GM12878 (cell line): ENCODE data around the gene SLC35A2. TPM values are rescaled to one million over a fixed set of nuclear protein-coding genes. Genes with fewer than 3 reads are reported as not detected.

Experiments
- ATAC-seq: fragments of 200-7000 bp; cut with Tn5 transposase; 3 replicates; pipeline ENCODE4 v1.9.1; 2020; ENCODE audit warnings: mild to moderate bottlenecking, moderate library complexity
- BruUV-seq: library from RNA; stranded (reverse); fragments of 400-500 nt; replicated peaks from 2 replicates; lab custom pipeline; 2021; lab: Mats Ljungman, UMichigan
- CTCF ChIA-PET: fragments of 300-600 bp; sonication (Branson Sonifier 250); formaldehyde crosslinking; extraction: SDS; loops from one replicate; lab custom pipeline; 2021; ENCODE audit warnings: inconsistent platforms; lab: Yijun Ruan, JAX
- POLR2A ChIA-PET: fragments of 350-600 bp; formaldehyde crosslinking; extraction: SDS; loops from one replicate; lab custom pipeline; 2021; ENCODE audit warnings: inconsistent platforms; lab: Charles Lee
- RAD21 ChIA-PET: fragments of 300-600 bp; sonication (Branson Sonifier 250); formaldehyde crosslinking; loops from one replicate; lab custom pipeline; 2023; ENCODE audit warnings: antibody characterized with exemption; ENCODE audit not compliant: unreplicated experiment; lab: Charles Lee
- SMC1A ChIA-PET: fragments of 300-600 bp; sonication (Branson Sonifier 250); formaldehyde crosslinking; loops from one replicate; lab custom pipeline; 2023; ENCODE audit not compliant: unreplicated experiment, uncharacterized antibody; lab: Charles Lee
- DNase-seq: peaks from one replicate; pipeline ENCODE4 v3.0.0-alpha.2; 2011; ENCODE audit warnings: low read depth, low spot score
- FAIRE-seq: peaks from 3 replicates; lab custom pipeline; 2011; peaks lifted over from hg19 to GRCh38; lab: Jason Lieb, UNC
- H2AFZ ChIP-seq: 2 replicates; pipeline ENCODE4 v1.6.0; 2011; ENCODE audit warnings: low read depth, low read length, control low read depth; ENCODE audit not compliant: control insufficient read depth
- H3K27ac ChIP-seq: 2 replicates; pipeline ENCODE4 v1.5.1; 2011; ENCODE audit warnings: control low read depth; ENCODE audit not compliant: control insufficient read depth, insufficient read depth
- H3K27me3 ChIP-seq, 2 experiments: replicated peaks in 1 of 2; 2 replicates each; pipeline versions ENCODE4 v1.6.0 to v1.6.1; 2011; ENCODE audit warnings: low read length in 1 of 2; ENCODE audit not compliant: control insufficient read depth in 2 of 2, insufficient read depth in 2 of 2
- H3K36me3 ChIP-seq, 2 experiments: 2 replicates each; pipeline ENCODE4 v1.5.1; 2011; ENCODE audit warnings: low read length in 1 of 2; ENCODE audit not compliant: control insufficient read depth in 2 of 2, insufficient read depth in 2 of 2
- H3K4me1 ChIP-seq: 2 replicates; pipeline ENCODE4 v1.6.1; 2011; ENCODE audit warnings: mild to moderate bottlenecking, low read length, moderate library complexity, mixed read lengths; ENCODE audit not compliant: control insufficient read depth, insufficient read depth
- H3K4me2 ChIP-seq: 2 replicates; pipeline ENCODE4 v1.6.0; 2011; ENCODE audit warnings: control low read depth; ENCODE audit not compliant: control insufficient read depth, insufficient read depth
- H3K4me3 ChIP-seq: fragments of 200-600 bp; sonication (generic); 2 replicates; pipeline ENCODE4 v1.5.1; 2016
- H3K79me2 ChIP-seq: 2 replicates; pipeline ENCODE4 v1.6.0; 2011; ENCODE audit warnings: low read length; ENCODE audit not compliant: control insufficient read depth, insufficient read depth
- H3K9ac ChIP-seq: 2 replicates; pipeline ENCODE4 v1.8.0; 2011; ENCODE audit warnings: low read length, control low read depth, mixed read lengths; ENCODE audit not compliant: control insufficient read depth, insufficient read depth
- H3K9me3 ChIP-seq: replicated peaks from 3 replicates; pipeline ENCODE4 v1.5.1; 2011; ENCODE audit warnings: mild to moderate bottlenecking, low read length; ENCODE audit not compliant: control insufficient read depth, insufficient read depth
- H4K20me1 ChIP-seq: 2 replicates; pipeline ENCODE4 v1.6.0; 2011; ENCODE audit not compliant: control insufficient read depth, insufficient read depth
- ATF3 ChIP-seq: IDR thresholded peaks from 2 replicates; pipeline ENCODE4 v1.6.1; 2011; ENCODE audit warnings: low read depth, mild to moderate bottlenecking, low read length, moderate library complexity, borderline replicate concordance; ENCODE audit errors: extremely low read depth
- BACH1 ChIP-seq: fragments of 450-650 bp; IDR thresholded peaks from 2 replicates; pipeline ENCODE4 v1.6.1; 2017; ENCODE audit warnings: mild to moderate bottlenecking, borderline replicate concordance
- BHLHE40 ChIP-seq, 2 experiments: fragments of 450-650 bp in 1 of 2; IDR thresholded peaks; 2 replicates each; pipeline ENCODE4 v1.6.1; 2011 to 2017; ENCODE audit warnings: low read depth in 2 of 2, borderline replicate concordance in 1 of 2, improper control_type of control experiment in 1 of 2, low read length in 1 of 2, mild to moderate bottlenecking in 1 of 2
- CHD2 ChIP-seq: IDR thresholded peaks from 2 replicates; pipeline ENCODE4 v1.6.1; 2011; ENCODE audit warnings: low read depth, low read length, improper control_type of control experiment, borderline replicate concordance
- CREB1 ChIP-seq: IDR thresholded peaks from 2 replicates; pipeline ENCODE4 v1.6.1; 2012; ENCODE audit warnings: low read depth, mild to moderate bottlenecking, inconsistent platforms
- DPF2 ChIP-seq: fragments of 450-650 bp; IDR thresholded peaks from 2 replicates; pipeline ENCODE4 v1.6.1; 2017; ENCODE audit warnings: mild to moderate bottlenecking
- E2F4 ChIP-seq: IDR thresholded peaks from 2 replicates; pipeline ENCODE4 v1.6.1; 2012; ENCODE audit warnings: low read depth, low read length, improper control_type of control experiment
- EGR1 ChIP-seq, 2 experiments: IDR thresholded peaks; 1 replicate in 1 of 2; 2 replicates in 1 of 2; pipeline ENCODE4 v1.6.1; 2011 to 2012; ENCODE audit warnings: low read depth in 2 of 2, low read length in 2 of 2, borderline replicate concordance in 1 of 2, mild to moderate bottlenecking in 1 of 2, moderate library complexity in 1 of 2
- LARP7 ChIP-seq: fragments of 450-650 bp; IDR thresholded peaks from 2 replicates; pipeline ENCODE4 v1.6.1; 2017; ENCODE audit warnings: mild to moderate bottlenecking
- MEF2B ChIP-seq: fragments of 450-650 bp; IDR thresholded peaks from 2 replicates; pipeline ENCODE4 v1.6.1; 2018; ENCODE audit warnings: mild to moderate bottlenecking, moderate library complexity; ENCODE audit not compliant: partially characterized antibody, poor library complexity, severe bottlenecking
- MXI1 ChIP-seq: fragments of 150-350 bp; IDR thresholded peaks from 2 replicates; pipeline ENCODE4 v1.6.1; 2011; ENCODE audit warnings: low read depth, mild to moderate bottlenecking, inconsistent platforms, low read length, improper control_type of control experiment
- NKRF ChIP-seq: fragments of 450-650 bp; conservative IDR thresholded peaks from 2 replicates; pipeline ENCODE4 v1.6.1; 2017; ENCODE audit warnings: mild to moderate bottlenecking, moderate library complexity
- POLR2A ChIP-seq: IDR thresholded peaks from 2 replicates; pipeline ENCODE4 v1.6.1; 2011; ENCODE audit warnings: low read depth, mild to moderate bottlenecking, low read length
- SUPT20H ChIP-seq: IDR thresholded peaks from 2 replicates; pipeline ENCODE4 v1.6.1; 2011; ENCODE audit warnings: low read depth, mild to moderate bottlenecking, low read length, moderate library complexity, borderline replicate concordance; ENCODE audit not compliant: control insufficient read depth
- WGBS: methylation state at CpG from one replicate; pipeline ENCODE4 v1.1.6; 2016; ENCODE audit warnings: low lambda C conversion rate; ENCODE audit not compliant: insufficient replicate concordance, insufficient coverage; ENCODE audit errors: missing lambda C conversion rate; 5-methylcytosine and 5-hydroxymethylcytosine counted together
- in situ Hi-C: fragments of 300-500 bp; cut with MboI; formaldehyde crosslinking; loops from 9 replicates; pipeline ENCODE4 v1.14.3; 2018; ENCODE audit warnings: mixed read lengths
- intact Hi-C: fragments of 100-400 bp; cut with micrococcal nuclease; formaldehyde crosslinking; loops from one replicate; pipeline ENCODE4 v1.14.2; 2022; ENCODE audit not compliant: unreplicated experiment
- polyA plus RNA-seq, 11 experiments: library from polyadenylated mRNA; depleted of rRNA in 4 of 11; unstranded in 6 of 11; stranded (reverse) in 5 of 11; fragments of >200 nt; fragmentation: Nextera tagmentation in 4 of 11; fragmentation: Illumina TruSeq in 1 of 11; extraction: Ambion mirVana in 4 of 11; extraction: Trizol in 1 of 11; gene quantifications; 1 replicate in 1 of 11; 2 replicates in 10 of 11; pipeline versions ENCODE4 v1.2.1 to v1.2.3, GENCODE V29; 2011 to 2016; ENCODE audit warnings: inconsistent platforms in 2 of 11, missing spikeins in 2 of 11, low read depth in 1 of 11
- total RNA-seq, 4 experiments: library from RNA; depleted of rRNA in 3 of 4; stranded (reverse); fragments of >200 nt in 3 of 4; fragmentation: Illumina TruSeq in 1 of 4; extraction: Trizol in 1 of 4; gene quantifications; 2 replicates each; pipeline versions ENCODE4 v1.2.1 to v1.2.3, GENCODE V29; 2013 to 2021

Gene SLC35A2
- total and polyA plus RNA-seq, 10 of the 15 experiments (the other 5 are each of a cell fraction or from before 2014, with no cell fraction given), result 2.1 to 27.4 (median 14.9) TPM

GRCh38 chrX:48956728-48957414, 45.4 kb upstream of the SLC35A2 start:
- SMC1A ChIA-PET, result interaction anchor here (2.8 kb wide), 1 partner anchor 20 kb away, joined by 7 read pairs; no protein-coding TSS in a partner anchor
- no peak overlapping the region for H2AFZ ChIP-seq
- WGBS, result 18% methylated on average over 49 of the region's 61 CpGs
- TF ChIP-seq LARP7 (peak; percentile 68; the same call in 1 of the 2 replicates), NKRF (0 out of 2 replicates have a peak, but pooled peaks have one; percentile 54), EGR1 (IDR thresholded peaks at IDR 0.05; ENCODE audit: borderline replicate concordance in 1 of 2, low read depth in 2 of 2, low read length in 2 of 2) (peak in 1 of 2 experiments; percentile 82; a peak in 2 of 3 replicates), CHD2 (no peak), BHLHE40 (IDR thresholded peaks at IDR 0.05; ENCODE audit: borderline replicate concordance in 1 of 2, low read depth in 2 of 2, low read length in 1 of 2) (peak in 1 of 2 experiments; percentile 35; a peak in 2 of 4 replicates), ATF3 (no peak), DPF2 (0 out of 2 replicates have a peak, but pooled peaks have one; percentile 55), MEF2B (peak; percentile 15), POLR2A (peak; percentile 70), E2F4 (no peak), CREB1 (peak; percentile 8; the same call in 1 of the 2 replicates), SUPT20H (no peak), BACH1 (peak; percentile 44; the same call in 1 of the 2 replicates), MXI1 (no peak)
- H3K9me3 ChIP-seq, result no peaks in the 10 kb centered on the region; the same call in 2 of the 3 replicates
- H3K79me2 ChIP-seq, result peaks cover 46% of the 10 kb centered on the region
- intact Hi-C loops (loop anchor here (5.0 kb wide), 2 partner anchors 40 to 155 kb away; partner anchors contain the start of genes HDAC6 and PIM2), in situ Hi-C loops (no loop called here)
- RAD21 ChIA-PET, result interaction anchor here (1.8 kb wide), 1 partner anchor 10 kb away, joined by 5 read pairs; no protein-coding TSS in a partner anchor
- ATAC-seq, result 0 out of 3 replicates have a peak, but pooled peaks have one; percentile 4
- peak overlapping the region; percentile 82 for H3K9ac ChIP-seq
- no peaks in the 10 kb centered on the region for H3K27me3 ChIP-seq
- peak overlapping the region; percentile 66 for H3K27ac ChIP-seq
- H3K4me2 ChIP-seq, result peak overlapping the region; percentile 87
- no peaks in the 10 kb centered on the region; the same call in 1 of the 2 replicates for H4K20me1 ChIP-seq
- H3K4me1 ChIP-seq, result peaks cover 7% of the 10 kb centered on the region
- DNase-seq, result no peak
- peak overlapping the region; percentile 61 for H3K4me3 ChIP-seq
- CTCF ChIA-PET, result interaction anchor here (1.2 to 3.6 kb wide), 2 partner anchors 11 to 18 kb away, joined by 4 to 17 read pairs; no protein-coding TSS in a partner anchor
- FAIRE-seq, result no peak
- BruUV-seq, result no TSS peak
- H3K36me3 ChIP-seq, result no peaks in the 10 kb centered on the region
- POLR2A ChIA-PET, result interaction anchor here (0.6 to 1.2 kb wide), 4 partner anchors 14 to 62 kb away, joined by 3 read pairs; no protein-coding TSS in a partner anchor
